Left colon (tissue), 2 donors: ENCODE results near the gene UQCRC1. TPM values are rescaled to one million over a fixed set of nuclear protein-coding genes. Genes with fewer than 3 reads are reported as not detected.
"Not testable (repeated sequence)": the region's sequence is repeated elsewhere in the genome, so short reads cannot be mapped to it uniquely, and the experiment has no call there.

ENCODE experiments used
- ATAC-seq: fragments of 200-7000 bp; cut with Tn5 transposase; one replicate; pipeline ENCODE4 v1.9.1; 2020; ENCODE audit warnings: mild to moderate bottlenecking, moderate library complexity
- DNase-seq, 2 donors: peaks; one replicate each; pipeline ENCODE4 v3.0.0-alpha.2; 2020
- intact Hi-C, 2 donors: fragments of 100-400 bp; cut with DNase I in 1 of 2; cut with micrococcal nuclease in 1 of 2; formaldehyde crosslinking; loops; one replicate each; pipeline versions ENCODE4 v1.11.2 to v1.14.0; 2022; cut with DNase I, micrococcal nuclease
- total RNA-seq, 2 donors: library from RNA; stranded (reverse); fragmentation: NEBNext Ultra II Directional; extraction: Animal tissue kit (Norgen Biotek cat#: 25700); gene quantifications; one replicate each; pipeline ENCODE4 v1.2.1, GENCODE V29; 2021
- donor health status: DM: no; HTN: no; CAD: no.
- donor health status: DM: yes; HTN: yes; CAD: no.

UQCRC1 gene
- total RNA-seq, 2 donors from 2014 or later, result 613 to 797 TPM

GRCh38 chr3:48563382-48563918, 46.0 kb downstream of the UQCRC1 start, which contains the start of gene UCN2:
Gene UCN2 (minus strand): TSS chr3:48563781. CDS start chr3:48563124, 657 bp downstream.
- ATAC-seq, result no peak
- intact Hi-C loops, result no loop called here

GRCh38 chr3:48562367-48563095, 46.9 kb downstream of the UQCRC1 start:
- DNase-seq, result no peak
- ATAC-seq, result no peak
- intact Hi-C loops, result no loop called here

More at GRCh38 chr3:48563382-48563918, 46.0 kb downstream of the UQCRC1 start, which contains the start of gene UCN2:
- no peak for DNase-seq

- intact Hi-C loops, result no loop called here
- ATAC-seq, result no peak
- DNase-seq, result peak; percentile 59 to 67
Measured at GRCh38 chr3:48561045-48561736, 48.3 kb downstream of the UQCRC1 start.

- ATAC-seq (no peak), DNase-seq (peak in 1 of 2 donors; percentile 38)
- intact Hi-C loops, result no loop called here
Measured at GRCh38 chr3:48560648-48561018, 48.8 kb downstream of the UQCRC1 start.

GRCh38 chr3:48558493-48559134, 50.8 kb downstream of the UQCRC1 start:
- ATAC-seq (no peak), DNase-seq (peak in 1 of 2 donors; percentile 65)
- intact Hi-C loops, result no loop called here

GRCh38 chr3:48556796-48557626, 52.4 kb downstream of the UQCRC1 start, which contains the start of gene PFKFB4:
Gene PFKFB4 (minus strand): TSS chr3:48556803. CDS start chr3:48556777, 26 bp downstream.
- intact Hi-C loops, result no loop called here
- ATAC-seq, result peak; percentile 88
- DNase-seq, result peak; percentile 100

GRCh38 chr3:48555949-48556795, 53.3 kb downstream of the UQCRC1 start:
- intact Hi-C loops, result no loop called here
- ATAC-seq (no peak), DNase-seq (no peak)

GRCh38 chr3:48555231-48555948, 54.1 kb downstream of the UQCRC1 start:
- intact Hi-C loops, result no loop called here
- DNase-seq, result no peak
- no peak for ATAC-seq

- intact Hi-C loops, result loop anchor here in 1 of 2 donors (5.0 kb wide), 1 partner anchor 92 kb away; no protein-coding TSS in a partner anchor
- no peak for DNase-seq
- ATAC-seq, result no peak
Measured at GRCh38 chr3:48553886-48554845, 55.3 kb downstream of the UQCRC1 start.

GRCh38 chr3:48553361-48553760, 56.1 kb downstream of the UQCRC1 start:
- DNase-seq, result no peak
- no peak for ATAC-seq
- intact Hi-C loops, result loop anchor here in 1 of 2 donors (5.0 kb wide), 1 partner anchor 91 kb away; no protein-coding TSS in a partner anchor

- intact Hi-C loops, result loop anchor here in 1 of 2 donors (5.0 kb wide), 1 partner anchor 90 kb away; no protein-coding TSS in a partner anchor
- ATAC-seq, result peak; percentile 10
- DNase-seq, result peak in 1 of 2 donors; percentile 38
Measured at GRCh38 chr3:48552111-48552951, 57.1 kb downstream of the UQCRC1 start.

GRCh38 chr3:48551651-48552050, 57.8 kb downstream of the UQCRC1 start:
- intact Hi-C loops, result loop anchor here in 1 of 2 donors (5.0 kb wide), 1 partner anchor 89 kb away; no protein-coding TSS in a partner anchor
- ATAC-seq, DNase-seq: not testable (repeated sequence)
